ENCODE data around the gene PANX1.

DNA sequence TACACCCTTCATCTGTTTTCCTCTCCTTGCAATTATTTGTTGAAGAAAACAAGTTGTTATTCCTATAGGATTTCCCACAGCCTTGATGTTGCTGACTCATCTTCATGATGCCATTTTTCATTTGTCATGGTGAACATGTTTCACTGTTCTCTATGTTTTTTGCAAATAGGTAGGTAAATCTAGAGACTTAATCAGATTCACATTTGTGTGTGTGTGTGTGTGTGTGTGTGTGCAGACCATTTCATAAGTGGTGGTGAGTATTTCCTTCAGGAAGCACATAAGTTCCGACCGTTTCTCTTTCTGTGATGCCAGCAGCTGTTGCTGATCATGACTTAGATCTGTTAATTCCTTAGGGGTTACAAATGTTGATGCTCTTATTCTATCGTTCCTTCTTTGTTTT is 95.4 kb downstream of the PANX1 start:
- TF ChIP-seq EZH2phosphoT487 (IDR thresholded peaks at IDR 0.05; ENCODE audit: borderline replicate concordance, low read depth, low read length): no peak
- TF ChIP-seq, protein P1, sequence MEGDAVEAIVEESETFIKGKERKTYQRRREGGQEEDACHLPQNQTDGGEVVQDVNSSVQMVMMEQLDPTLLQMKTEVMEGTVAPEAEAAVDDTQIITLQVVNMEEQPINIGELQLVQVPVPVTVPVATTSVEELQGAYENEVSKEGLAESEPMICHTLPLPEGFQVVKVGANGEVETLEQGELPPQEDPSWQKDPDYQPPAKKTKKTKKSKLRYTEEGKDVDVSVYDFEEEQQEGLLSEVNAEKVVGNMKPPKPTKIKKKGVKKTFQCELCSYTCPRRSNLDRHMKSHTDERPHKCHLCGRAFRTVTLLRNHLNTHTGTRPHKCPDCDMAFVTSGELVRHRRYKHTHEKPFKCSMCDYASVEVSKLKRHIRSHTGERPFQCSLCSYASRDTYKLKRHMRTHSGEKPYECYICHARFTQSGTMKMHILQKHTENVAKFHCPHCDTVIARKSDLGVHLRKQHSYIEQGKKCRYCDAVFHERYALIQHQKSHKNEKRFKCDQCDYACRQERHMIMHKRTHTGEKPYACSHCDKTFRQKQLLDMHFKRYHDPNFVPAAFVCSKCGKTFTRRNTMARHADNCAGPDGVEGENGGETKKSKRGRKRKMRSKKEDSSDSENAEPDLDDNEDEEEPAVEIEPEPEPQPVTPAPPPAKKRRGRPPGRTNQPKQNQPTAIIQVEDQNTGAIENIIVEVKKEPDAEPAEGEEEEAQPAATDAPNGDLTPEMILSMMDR (conservative IDR thresholded peaks at IDR 0.05; ENCODE audit: low read length): no peak
